GM12878 (cell line): ENCODE measurements around the gene CEP83. TPM values are rescaled to one million over a fixed set of nuclear protein-coding genes. Genes with fewer than 3 reads are reported as not detected.

Experiments
- ATF7 ChIP-seq: fragments of 450-650 bp; IDR thresholded peaks from 2 replicates; pipeline ENCODE4 v1.6.1; 2016; ENCODE audit warnings: low read depth, mild to moderate bottlenecking
- BMI1 ChIP-seq: fragments of 450-650 bp; IDR thresholded peaks from 2 replicates; pipeline ENCODE4 v1.6.1; 2016; ENCODE audit warnings: mild to moderate bottlenecking, moderate library complexity, borderline replicate concordance
- CEBPB ChIP-seq, 2 experiments: fragments of 150-350 bp in 1 of 2; IDR thresholded peaks; 2 replicates each; pipeline ENCODE4 v1.6.1; 2012 to 2014; ENCODE audit warnings: low read depth in 2 of 2, low read length in 2 of 2, borderline replicate concordance in 1 of 2, inconsistent platforms in 1 of 2
- CREM ChIP-seq: IDR thresholded peaks from 2 replicates; pipeline ENCODE4 v1.6.1; 2014; ENCODE audit warnings: antibody characterized with exemption, low read depth
- ETV6 ChIP-seq, 2 experiments: fragments of 450-650 bp in 1 of 2; IDR thresholded peaks in 1 of 2; conservative IDR thresholded peaks in 1 of 2; 2 replicates each; pipeline ENCODE4 v1.6.1; 2014; ENCODE audit warnings: antibody characterized with exemption in 1 of 2, borderline replicate concordance in 1 of 2, low read depth in 1 of 2, mild to moderate bottlenecking in 1 of 2, moderate library complexity in 1 of 2
- EZH2 ChIP-seq: IDR thresholded peaks from 2 replicates; pipeline ENCODE4 v1.6.1; 2012; ENCODE audit warnings: low read depth, mild to moderate bottlenecking, control low read depth, inconsistent platforms, low read length, borderline replicate concordance; ENCODE audit not compliant: control insufficient read depth
- GABPA ChIP-seq: IDR thresholded peaks from 2 replicates; pipeline ENCODE4 v1.6.1; 2014; ENCODE audit warnings: antibody characterized with exemption, low read depth, mild to moderate bottlenecking, inconsistent platforms
- IKZF1 ChIP-seq: fragments of 450-650 bp; conservative IDR thresholded peaks from 2 replicates; pipeline ENCODE4 v1.6.1; 2017; ENCODE audit warnings: antibody characterized with exemption, mild to moderate bottlenecking
- IRF4 ChIP-seq: IDR thresholded peaks from 2 replicates; pipeline ENCODE4 v1.6.1; 2011; ENCODE audit warnings: low read depth, low read length
- JUNB ChIP-seq: IDR thresholded peaks from 2 replicates; pipeline ENCODE4 v1.6.1; 2016; ENCODE audit warnings: antibody characterized with exemption, mild to moderate bottlenecking
- JUND ChIP-seq: IDR thresholded peaks from 2 replicates; pipeline ENCODE4 v1.6.1; 2012; ENCODE audit warnings: low read depth, mild to moderate bottlenecking, low read length, improper control_type of control experiment, moderate library complexity
- MEF2A ChIP-seq: IDR thresholded peaks from 2 replicates; pipeline ENCODE4 v1.6.1; 2011; ENCODE audit warnings: low read depth, mild to moderate bottlenecking, low read length, moderate library complexity; ENCODE audit not compliant: insufficient read depth
- MTA2 ChIP-seq: fragments of 450-650 bp; IDR thresholded peaks from 2 replicates; pipeline ENCODE4 v1.6.1; 2016; ENCODE audit warnings: low read depth, mild to moderate bottlenecking, moderate library complexity
- NFYA ChIP-seq: IDR thresholded peaks from 2 replicates; pipeline ENCODE4 v1.6.1; 2011; ENCODE audit warnings: low read depth, mild to moderate bottlenecking, low read length, improper control_type of control experiment, borderline replicate concordance
- POLR2A ChIP-seq: IDR thresholded peaks from 2 replicates; pipeline ENCODE4 v1.6.1; 2011; ENCODE audit warnings: low read depth, mild to moderate bottlenecking, low read length
- POLR2AphosphoS2 ChIP-seq: IDR thresholded peaks from 2 replicates; pipeline ENCODE4 v1.6.1; 2011; ENCODE audit warnings: low read depth, mild to moderate bottlenecking, low read length, improper control_type of control experiment, moderate library complexity
- RAD51 ChIP-seq: fragments of 450-650 bp; IDR thresholded peaks from 2 replicates; pipeline ENCODE4 v1.6.1; 2016; ENCODE audit warnings: moderate library complexity, mild to moderate bottlenecking, inconsistent platforms
- RUNX3 ChIP-seq: IDR thresholded peaks from 2 replicates; pipeline ENCODE4 v1.6.1; 2012; ENCODE audit warnings: low read length, inconsistent platforms
- SP1 ChIP-seq: IDR thresholded peaks from one replicate; pipeline ENCODE4 v1.6.1; 2011; ENCODE audit warnings: low read depth, low read length
- STAT3 ChIP-seq: IDR thresholded peaks from 2 replicates; pipeline ENCODE4 v1.6.1; 2011; ENCODE audit warnings: low read depth, low read length, improper control_type of control experiment
- TARDBP ChIP-seq: IDR thresholded peaks from 2 replicates; pipeline ENCODE4 v1.6.1; 2016; ENCODE audit warnings: borderline replicate concordance
- TCF3 ChIP-seq: IDR thresholded peaks from 2 replicates; pipeline ENCODE4 v1.6.1; 2012; ENCODE audit warnings: low read depth, mild to moderate bottlenecking, low read length, borderline replicate concordance; ENCODE audit not compliant: insufficient read depth
- polyA plus RNA-seq, 11 experiments: library from polyadenylated mRNA; depleted of rRNA in 4 of 11; unstranded in 6 of 11; stranded (reverse) in 5 of 11; fragments of >200 nt; fragmentation: Nextera tagmentation in 4 of 11; fragmentation: Illumina TruSeq in 1 of 11; extraction: Ambion mirVana in 4 of 11; extraction: Trizol in 1 of 11; gene quantifications; 1 replicate in 1 of 11; 2 replicates in 10 of 11; pipeline versions ENCODE4 v1.2.1 to v1.2.3, GENCODE V29; 2011 to 2016; ENCODE audit warnings: inconsistent platforms in 2 of 11, missing spikeins in 2 of 11, low read depth in 1 of 11
- total RNA-seq, 4 experiments: library from RNA; depleted of rRNA in 3 of 4; stranded (reverse); fragments of >200 nt in 3 of 4; fragmentation: Illumina TruSeq in 1 of 4; extraction: Trizol in 1 of 4; gene quantifications; 2 replicates each; pipeline versions ENCODE4 v1.2.1 to v1.2.3, GENCODE V29; 2013 to 2021
- TF ChIP-seq, protein P1 (sequence below): IDR thresholded peaks from 2 replicates; pipeline ENCODE4 v1.6.1; 2011; ENCODE audit warnings: borderline replicate concordance, low read depth, mild to moderate bottlenecking, moderate library complexity, mixed read lengths, low read length; ENCODE audit not compliant: insufficient read depth; ENCODE audit errors: extremely low read length
- TF ChIP-seq, protein P2 (sequence below): fragments of 450-650 bp; IDR thresholded peaks from 2 replicates; pipeline ENCODE4 v1.6.1; 2016; ENCODE audit warnings: mild to moderate bottlenecking
- TF ChIP-seq, protein P3 (sequence below): IDR thresholded peaks from 2 replicates; pipeline ENCODE4 v1.6.1; 2012; ENCODE audit warnings: low read depth, low read length, improper control_type of control experiment
- TF ChIP-seq, protein P4 (sequence below): fragments of 150-350 bp; IDR thresholded peaks from 2 replicates; pipeline ENCODE4 v1.6.1; 2014; ENCODE audit warnings: mild to moderate bottlenecking, low read depth, low read length
- TF ChIP-seq, protein P5 (sequence below): IDR thresholded peaks from 2 replicates; pipeline ENCODE4 v1.6.1; 2011; ENCODE audit warnings: low read depth, mild to moderate bottlenecking, low read length, moderate library complexity, borderline replicate concordance; ENCODE audit errors: extremely low read depth

Gene CEP83
- total and polyA plus RNA-seq, 10 of the 15 experiments (the other 5 are each of a cell fraction or from before 2014, with no cell fraction given), result 4.3 to 39.0 (median 22.5) TPM

DNA sequence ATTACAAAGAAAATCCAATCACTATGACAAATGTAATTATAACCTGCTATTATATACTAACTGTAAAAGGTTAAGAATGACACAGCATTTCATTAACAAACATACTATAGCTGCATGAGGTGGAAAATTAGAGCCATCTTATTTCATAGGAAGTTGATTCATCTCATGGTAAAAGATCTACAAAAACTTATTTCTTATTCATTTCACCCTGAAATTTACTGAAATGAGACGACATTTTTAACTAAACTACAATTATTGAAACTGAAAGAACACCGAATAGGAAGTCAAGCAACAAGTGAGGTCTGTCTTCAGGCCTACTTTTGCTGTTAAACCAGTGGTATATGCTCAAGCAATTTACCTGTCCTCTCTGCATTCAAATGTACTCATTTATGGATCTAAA lies 87.2 kb downstream of the CEP83 start (continued):
- TF ChIP-seq, protein P1, sequence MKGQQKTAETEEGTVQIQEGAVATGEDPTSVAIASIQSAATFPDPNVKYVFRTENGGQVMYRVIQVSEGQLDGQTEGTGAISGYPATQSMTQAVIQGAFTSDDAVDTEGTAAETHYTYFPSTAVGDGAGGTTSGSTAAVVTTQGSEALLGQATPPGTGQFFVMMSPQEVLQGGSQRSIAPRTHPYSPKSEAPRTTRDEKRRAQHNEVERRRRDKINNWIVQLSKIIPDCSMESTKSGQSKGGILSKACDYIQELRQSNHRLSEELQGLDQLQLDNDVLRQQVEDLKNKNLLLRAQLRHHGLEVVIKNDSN, result no peak
- 0 out of 2 replicates have a peak, but pooled peaks have one; percentile 8 for TF ChIP-seq CREM
- no peak for TF ChIP-seq MTA2
- no peak for TF ChIP-seq GABPA
- TF ChIP-seq MEF2A, result peak; percentile 39; the same call in 1 of the 2 replicates
- no peak for TF ChIP-seq TCF3
- TF ChIP-seq NFYA, result no peak
- peak; percentile 87 for TF ChIP-seq JUNB
- no peak for TF ChIP-seq POLR2AphosphoS2
- peak in 1 of 2 experiments; percentile 63; a peak in 1 of 4 replicates for TF ChIP-seq ETV6 (conservative IDR thresholded peaks at IDR 0.05 in 1 of 2, IDR thresholded peaks at IDR 0.05 in 1 of 2; ENCODE audit: borderline replicate concordance in 1 of 2, low read depth in 1 of 2)
- TF ChIP-seq, protein P2, sequence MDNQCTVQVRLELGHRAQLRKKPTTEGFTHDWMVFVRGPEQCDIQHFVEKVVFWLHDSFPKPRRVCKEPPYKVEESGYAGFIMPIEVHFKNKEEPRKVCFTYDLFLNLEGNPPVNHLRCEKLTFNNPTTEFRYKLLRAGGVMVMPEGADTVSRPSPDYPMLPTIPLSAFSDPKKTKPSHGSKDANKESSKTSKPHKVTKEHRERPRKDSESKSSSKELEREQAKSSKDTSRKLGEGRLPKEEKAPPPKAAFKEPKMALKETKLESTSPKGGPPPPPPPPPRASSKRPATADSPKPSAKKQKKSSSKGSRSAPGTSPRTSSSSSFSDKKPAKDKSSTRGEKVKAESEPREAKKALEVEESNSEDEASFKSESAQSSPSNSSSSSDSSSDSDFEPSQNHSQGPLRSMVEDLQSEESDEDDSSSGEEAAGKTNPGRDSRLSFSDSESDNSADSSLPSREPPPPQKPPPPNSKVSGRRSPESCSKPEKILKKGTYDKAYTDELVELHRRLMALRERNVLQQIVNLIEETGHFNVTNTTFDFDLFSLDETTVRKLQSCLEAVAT, result peak; percentile 32; the same call in 1 of the 2 replicates
- no peak for TF ChIP-seq POLR2A
- TF ChIP-seq, protein P3, sequence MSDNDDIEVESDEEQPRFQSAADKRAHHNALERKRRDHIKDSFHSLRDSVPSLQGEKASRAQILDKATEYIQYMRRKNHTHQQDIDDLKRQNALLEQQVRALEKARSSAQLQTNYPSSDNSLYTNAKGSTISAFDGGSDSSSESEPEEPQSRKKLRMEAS, result no peak
- TF ChIP-seq, protein P4, sequence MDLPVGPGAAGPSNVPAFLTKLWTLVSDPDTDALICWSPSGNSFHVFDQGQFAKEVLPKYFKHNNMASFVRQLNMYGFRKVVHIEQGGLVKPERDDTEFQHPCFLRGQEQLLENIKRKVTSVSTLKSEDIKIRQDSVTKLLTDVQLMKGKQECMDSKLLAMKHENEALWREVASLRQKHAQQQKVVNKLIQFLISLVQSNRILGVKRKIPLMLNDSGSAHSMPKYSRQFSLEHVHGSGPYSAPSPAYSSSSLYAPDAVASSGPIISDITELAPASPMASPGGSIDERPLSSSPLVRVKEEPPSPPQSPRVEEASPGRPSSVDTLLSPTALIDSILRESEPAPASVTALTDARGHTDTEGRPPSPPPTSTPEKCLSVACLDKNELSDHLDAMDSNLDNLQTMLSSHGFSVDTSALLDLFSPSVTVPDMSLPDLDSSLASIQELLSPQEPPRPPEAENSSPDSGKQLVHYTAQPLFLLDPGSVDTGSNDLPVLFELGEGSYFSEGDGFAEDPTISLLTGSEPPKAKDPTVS, result no peak
- peak; percentile 22; the same call in 1 of the 2 replicates for TF ChIP-seq RUNX3
- 0 out of 2 replicates have a peak, but pooled peaks have one; percentile 13 for TF ChIP-seq IRF4
- no peak for TF ChIP-seq CEBPB (IDR thresholded peaks at IDR 0.05; ENCODE audit: borderline replicate concordance in 1 of 2, low read depth in 2 of 2, low read length in 2 of 2)
- no peak for TF ChIP-seq RAD51
- TF ChIP-seq JUND, result no peak
- no peak for TF ChIP-seq STAT3
- peak; percentile 12; the same call in 1 of the 2 replicates for TF ChIP-seq ATF7
- TF ChIP-seq IKZF1, result no peak
- TF ChIP-seq, protein P5, sequence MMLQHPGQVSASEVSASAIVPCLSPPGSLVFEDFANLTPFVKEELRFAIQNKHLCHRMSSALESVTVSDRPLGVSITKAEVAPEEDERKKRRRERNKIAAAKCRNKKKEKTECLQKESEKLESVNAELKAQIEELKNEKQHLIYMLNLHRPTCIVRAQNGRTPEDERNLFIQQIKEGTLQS, result no peak
- no peak for TF ChIP-seq SP1
- TF ChIP-seq TARDBP, result no peak
- TF ChIP-seq EZH2, result no peak
- TF ChIP-seq BMI1, result no peak
